Measurements from ENCODE around the gene TNRC6C. TPM values are rescaled to one million over a fixed set of nuclear protein-coding genes. Genes with fewer than 3 reads are reported as not detected.
"Not testable (repeated sequence)": the region's sequence is repeated elsewhere in the genome, so short reads cannot be mapped to it uniquely, and the experiment has no call there.

The TNRC6C gene
- total and polyA plus RNA-seq, 4 donors, result 1.3 to 7.7 (median 2.9) TPM

DNA sequence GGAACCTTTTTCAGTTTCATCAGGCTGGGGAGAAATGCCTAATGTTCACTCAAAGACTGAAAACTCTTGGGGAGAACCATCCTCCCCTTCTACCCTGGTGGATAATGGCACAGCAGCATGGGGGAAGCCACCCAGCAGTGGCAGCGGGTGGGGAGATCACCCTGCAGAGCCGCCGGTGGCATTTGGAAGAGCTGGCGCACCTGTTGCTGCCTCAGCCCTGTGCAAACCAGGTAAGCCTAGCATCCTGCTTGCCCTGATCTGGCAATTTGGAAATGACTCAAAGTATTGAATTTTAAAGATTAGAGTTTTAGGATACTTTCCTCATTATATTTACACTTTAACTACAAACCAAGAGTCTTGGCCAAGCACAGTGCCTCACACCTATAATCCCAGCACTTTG is 106.2 kb downstream of the TNRC6C start:
- Histone ChIP-seq H3K27ac (ENCODE audit: low read depth in 1 of 2, low read length in 2 of 2) (no peak overlapping the region), H3K27me3 (ENCODE audit: control insufficient read depth in 4 of 4, insufficient read depth in 4 of 4, low read length in 3 of 4) (no peaks in the 10 kb centered on the region), H3K9ac (ENCODE audit: low read depth in 1 of 2, low read length in 2 of 2) (no peak overlapping the region), H3K4me3 (ENCODE audit: low read depth in 1 of 3, low read length in 3 of 3) (no peak overlapping the region), H3K36me3 (ENCODE audit: control insufficient read depth in 4 of 4, insufficient read depth in 3 of 4, low read depth in 1 of 4, low read length in 3 of 4) (peaks cover 1 to 14% (median 7%) of the 10 kb centered on the region in 4 donors), H3K9me3 (ENCODE audit: control insufficient read depth in 4 of 4, low read length in 3 of 4) (no peaks in the 10 kb centered on the region), H3K4me1 (ENCODE audit: control insufficient read depth in 4 of 4, insufficient read depth in 4 of 4, low read length in 3 of 4) (no peaks in the 10 kb centered on the region)
- WGBS, result 96% methylated on average over 4 of the region's 4 CpGs
- TF ChIP-seq RXRA (IDR thresholded peaks at IDR 0.05) (no peak), TAF1 (conservative IDR thresholded peaks at IDR 0.05) (no peak), NR2F2 (IDR thresholded peaks at IDR 0.05) (no peak), EGR1 (IDR thresholded peaks at IDR 0.05; ENCODE audit: low read depth in 2 of 2) (no peak), GABPA (IDR thresholded peaks at IDR 0.05 in 1 of 2, conservative IDR thresholded peaks at IDR 0.05 in 1 of 2) (no peak), HNF4A (conservative IDR thresholded peaks at IDR 0.05) (no peak), YY1 (IDR thresholded peaks at IDR 0.05) (no peak), JUND (IDR thresholded peaks at IDR 0.05) (no peak), RAD21 (IDR thresholded peaks at IDR 0.05) (no peak), FOXA1 (IDR thresholded peaks at IDR 0.05) (no peak), SP1 (IDR thresholded peaks at IDR 0.05) (no peak)
- TF ChIP-seq, protein P1, sequence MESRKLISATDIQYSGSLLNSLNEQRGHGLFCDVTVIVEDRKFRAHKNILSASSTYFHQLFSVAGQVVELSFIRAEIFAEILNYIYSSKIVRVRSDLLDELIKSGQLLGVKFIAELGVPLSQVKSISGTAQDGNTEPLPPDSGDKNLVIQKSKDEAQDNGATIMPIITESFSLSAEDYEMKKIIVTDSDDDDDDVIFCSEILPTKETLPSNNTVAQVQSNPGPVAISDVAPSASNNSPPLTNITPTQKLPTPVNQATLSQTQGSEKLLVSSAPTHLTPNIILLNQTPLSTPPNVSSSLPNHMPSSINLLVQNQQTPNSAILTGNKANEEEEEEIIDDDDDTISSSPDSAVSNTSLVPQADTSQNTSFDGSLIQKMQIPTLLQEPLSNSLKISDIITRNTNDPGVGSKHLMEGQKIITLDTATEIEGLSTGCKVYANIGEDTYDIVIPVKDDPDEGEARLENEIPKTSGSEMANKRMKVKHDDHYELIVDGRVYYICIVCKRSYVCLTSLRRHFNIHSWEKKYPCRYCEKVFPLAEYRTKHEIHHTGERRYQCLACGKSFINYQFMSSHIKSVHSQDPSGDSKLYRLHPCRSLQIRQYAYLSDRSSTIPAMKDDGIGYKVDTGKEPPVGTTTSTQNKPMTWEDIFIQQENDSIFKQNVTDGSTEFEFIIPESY (IDR thresholded peaks at IDR 0.05), result no peak
- TF ChIP-seq, protein P2, sequence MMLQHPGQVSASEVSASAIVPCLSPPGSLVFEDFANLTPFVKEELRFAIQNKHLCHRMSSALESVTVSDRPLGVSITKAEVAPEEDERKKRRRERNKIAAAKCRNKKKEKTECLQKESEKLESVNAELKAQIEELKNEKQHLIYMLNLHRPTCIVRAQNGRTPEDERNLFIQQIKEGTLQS (IDR thresholded peaks at IDR 0.05), result no peak
- TF ChIP-seq, protein P3, sequence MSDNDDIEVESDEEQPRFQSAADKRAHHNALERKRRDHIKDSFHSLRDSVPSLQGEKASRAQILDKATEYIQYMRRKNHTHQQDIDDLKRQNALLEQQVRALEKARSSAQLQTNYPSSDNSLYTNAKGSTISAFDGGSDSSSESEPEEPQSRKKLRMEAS (IDR thresholded peaks at IDR 0.05), result no peak
- TF ChIP-seq, protein P4, sequence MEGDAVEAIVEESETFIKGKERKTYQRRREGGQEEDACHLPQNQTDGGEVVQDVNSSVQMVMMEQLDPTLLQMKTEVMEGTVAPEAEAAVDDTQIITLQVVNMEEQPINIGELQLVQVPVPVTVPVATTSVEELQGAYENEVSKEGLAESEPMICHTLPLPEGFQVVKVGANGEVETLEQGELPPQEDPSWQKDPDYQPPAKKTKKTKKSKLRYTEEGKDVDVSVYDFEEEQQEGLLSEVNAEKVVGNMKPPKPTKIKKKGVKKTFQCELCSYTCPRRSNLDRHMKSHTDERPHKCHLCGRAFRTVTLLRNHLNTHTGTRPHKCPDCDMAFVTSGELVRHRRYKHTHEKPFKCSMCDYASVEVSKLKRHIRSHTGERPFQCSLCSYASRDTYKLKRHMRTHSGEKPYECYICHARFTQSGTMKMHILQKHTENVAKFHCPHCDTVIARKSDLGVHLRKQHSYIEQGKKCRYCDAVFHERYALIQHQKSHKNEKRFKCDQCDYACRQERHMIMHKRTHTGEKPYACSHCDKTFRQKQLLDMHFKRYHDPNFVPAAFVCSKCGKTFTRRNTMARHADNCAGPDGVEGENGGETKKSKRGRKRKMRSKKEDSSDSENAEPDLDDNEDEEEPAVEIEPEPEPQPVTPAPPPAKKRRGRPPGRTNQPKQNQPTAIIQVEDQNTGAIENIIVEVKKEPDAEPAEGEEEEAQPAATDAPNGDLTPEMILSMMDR (IDR thresholded peaks at IDR 0.05; ENCODE audit: low read depth, low read length, missing input control), result no peak
- TF ChIP-seq, protein P5, sequence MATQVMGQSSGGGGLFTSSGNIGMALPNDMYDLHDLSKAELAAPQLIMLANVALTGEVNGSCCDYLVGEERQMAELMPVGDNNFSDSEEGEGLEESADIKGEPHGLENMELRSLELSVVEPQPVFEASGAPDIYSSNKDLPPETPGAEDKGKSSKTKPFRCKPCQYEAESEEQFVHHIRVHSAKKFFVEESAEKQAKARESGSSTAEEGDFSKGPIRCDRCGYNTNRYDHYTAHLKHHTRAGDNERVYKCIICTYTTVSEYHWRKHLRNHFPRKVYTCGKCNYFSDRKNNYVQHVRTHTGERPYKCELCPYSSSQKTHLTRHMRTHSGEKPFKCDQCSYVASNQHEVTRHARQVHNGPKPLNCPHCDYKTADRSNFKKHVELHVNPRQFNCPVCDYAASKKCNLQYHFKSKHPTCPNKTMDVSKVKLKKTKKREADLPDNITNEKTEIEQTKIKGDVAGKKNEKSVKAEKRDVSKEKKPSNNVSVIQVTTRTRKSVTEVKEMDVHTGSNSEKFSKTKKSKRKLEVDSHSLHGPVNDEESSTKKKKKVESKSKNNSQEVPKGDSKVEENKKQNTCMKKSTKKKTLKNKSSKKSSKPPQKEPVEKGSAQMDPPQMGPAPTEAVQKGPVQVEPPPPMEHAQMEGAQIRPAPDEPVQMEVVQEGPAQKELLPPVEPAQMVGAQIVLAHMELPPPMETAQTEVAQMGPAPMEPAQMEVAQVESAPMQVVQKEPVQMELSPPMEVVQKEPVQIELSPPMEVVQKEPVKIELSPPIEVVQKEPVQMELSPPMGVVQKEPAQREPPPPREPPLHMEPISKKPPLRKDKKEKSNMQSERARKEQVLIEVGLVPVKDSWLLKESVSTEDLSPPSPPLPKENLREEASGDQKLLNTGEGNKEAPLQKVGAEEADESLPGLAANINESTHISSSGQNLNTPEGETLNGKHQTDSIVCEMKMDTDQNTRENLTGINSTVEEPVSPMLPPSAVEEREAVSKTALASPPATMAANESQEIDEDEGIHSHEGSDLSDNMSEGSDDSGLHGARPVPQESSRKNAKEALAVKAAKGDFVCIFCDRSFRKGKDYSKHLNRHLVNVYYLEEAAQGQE (IDR thresholded peaks at IDR 0.05), result no peak
- DNase-seq (ENCODE audit: low spot score), result no peak

DNA sequence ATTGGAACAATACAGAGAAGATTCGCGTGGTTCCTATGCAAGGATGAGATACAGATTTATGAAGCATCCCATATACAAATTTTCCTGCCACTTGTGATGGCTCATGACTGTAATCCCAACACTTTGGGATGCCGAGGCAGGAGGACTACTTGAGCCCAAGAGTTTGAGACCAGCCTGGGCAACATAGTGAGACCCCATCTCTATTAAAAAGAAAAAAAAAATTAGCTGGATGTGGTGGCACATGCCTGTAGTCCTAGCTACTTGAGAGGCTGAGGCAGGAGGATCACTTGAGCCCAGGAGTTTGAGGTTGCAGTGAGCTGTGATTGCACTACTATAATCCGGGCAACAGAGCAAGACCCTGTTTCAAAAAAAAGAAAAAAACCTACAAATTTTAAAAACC is 108.5 kb downstream of the TNRC6C start:
- H3K27me3 ChIP-seq (ENCODE audit: control insufficient read depth in 4 of 4, insufficient read depth in 4 of 4, low read length in 3 of 4); H3K9me3 ChIP-seq (ENCODE audit: control insufficient read depth in 4 of 4, low read length in 3 of 4); H3K4me3 ChIP-seq (ENCODE audit: low read depth in 1 of 3, low read length in 3 of 3); H3K4me1 ChIP-seq (ENCODE audit: control insufficient read depth in 4 of 4, insufficient read depth in 4 of 4, low read length in 3 of 4); H3K27ac ChIP-seq (ENCODE audit: low read depth in 1 of 2, low read length in 2 of 2); H3K9ac ChIP-seq (ENCODE audit: low read depth in 1 of 2, low read length in 2 of 2); DNase-seq (ENCODE audit: low spot score): not testable (repeated sequence)
- peaks cover 4 to 26% (median 18%) of the 10 kb centered on the region in 4 donors for H3K36me3 ChIP-seq (ENCODE audit: control insufficient read depth in 4 of 4, insufficient read depth in 3 of 4, low read depth in 1 of 4, low read length in 3 of 4)
- 98% methylated on average over 4 of the region's 4 CpGs for WGBS
